ENCODE data around the gene TEX13C.
"Not testable (repeated sequence)": the region's sequence is repeated elsewhere in the genome, so short reads cannot be mapped to it uniquely, and the experiment has no call there.

The TEX13C gene

DNA sequence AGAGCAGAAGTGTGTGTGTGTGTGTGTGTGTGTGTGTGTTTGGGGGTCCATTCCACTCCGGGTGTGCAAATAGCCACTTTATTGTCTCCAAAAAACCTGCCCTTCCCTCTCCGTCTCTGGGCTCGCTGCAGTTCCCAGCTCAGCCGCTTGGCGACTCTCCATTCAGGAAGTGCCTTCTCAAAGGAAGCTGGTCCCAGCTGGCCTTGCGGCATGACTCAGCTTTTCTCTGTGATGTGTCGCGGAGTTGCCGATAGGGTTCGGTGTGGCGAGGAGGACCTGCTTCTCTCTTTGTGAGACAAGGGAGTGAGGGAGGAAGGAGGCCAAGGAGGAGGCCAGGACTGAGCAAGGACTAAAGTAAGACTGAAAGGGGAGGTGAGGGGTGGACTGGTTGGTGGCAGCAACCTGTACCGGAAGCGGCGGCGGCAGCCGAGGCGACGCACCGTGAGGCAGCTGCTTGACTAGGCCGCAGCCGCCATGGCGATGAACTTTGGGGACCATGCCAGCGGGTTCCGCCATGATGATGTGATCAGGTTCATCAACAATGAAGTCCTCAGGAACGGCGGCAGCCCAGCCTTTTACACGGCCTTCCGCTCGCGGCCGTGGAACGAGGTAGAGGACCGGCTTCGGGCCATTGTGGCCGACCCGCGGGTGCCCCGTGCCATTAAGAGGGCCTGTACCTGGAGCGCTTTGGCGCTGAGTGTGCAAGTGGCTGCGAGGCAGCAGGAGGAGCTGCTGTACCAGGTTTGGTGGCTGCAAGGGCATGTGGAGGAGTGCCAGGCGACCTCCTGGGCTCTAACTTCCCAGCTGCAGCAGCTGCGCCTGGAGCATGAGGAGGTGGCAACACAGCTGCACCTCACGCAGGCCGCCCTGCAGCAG, at the start of gene TEX13C:
TEX13C (plus strand) TSS at position 226 of the 876 bp plus-strand sequence; CDS start at position 475, 249 bp downstream.
- no peak for DNase-seq

GRCh38 chrX:125287282-125287681, 32.4 kb upstream of the TEX13C start:
- DNase-seq: no peak

DNA sequence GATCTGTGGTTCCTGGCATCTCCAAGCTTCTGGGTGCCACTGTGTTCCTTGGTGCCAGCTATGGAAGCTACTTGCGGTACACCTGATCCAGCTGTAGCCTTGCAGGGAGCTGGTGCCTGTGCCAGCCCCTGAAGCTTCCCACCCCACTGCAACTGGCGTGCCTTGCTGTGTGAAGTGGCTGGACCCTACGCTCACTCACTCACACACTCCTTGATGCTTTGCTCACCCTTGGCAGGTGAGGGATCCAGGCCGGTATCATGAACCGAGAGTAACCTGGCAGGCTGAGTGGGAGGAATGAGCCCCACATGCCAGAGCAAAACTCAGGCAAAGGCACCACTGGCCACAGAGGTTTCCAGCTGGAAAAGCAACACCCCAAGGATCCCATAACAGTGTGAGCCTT, 31.3 kb upstream of the TEX13C start:
- DNase-seq: no peak

DNA sequence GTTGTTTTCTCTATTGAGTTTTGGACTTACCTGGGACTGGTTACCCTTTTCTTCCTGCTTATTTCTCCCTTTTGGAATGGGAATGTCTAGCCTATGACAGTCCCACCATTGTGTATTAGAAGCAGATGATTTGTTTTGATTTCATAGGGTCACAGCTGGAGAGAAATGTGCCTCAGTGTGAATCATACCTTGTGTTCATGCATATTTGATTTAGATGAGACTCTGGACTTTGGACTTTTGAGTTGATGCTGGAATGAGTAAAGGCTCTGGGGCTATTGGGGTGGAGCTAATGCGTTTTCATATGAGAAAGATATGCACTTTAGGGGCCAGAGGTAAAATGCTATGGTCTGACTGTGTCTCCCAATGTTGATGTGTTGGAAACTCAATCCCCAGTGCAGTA, 30.5 kb upstream of the TEX13C start:
- no peak for DNase-seq

GRCh38 chrX:125289920-125290319, 29.8 kb upstream of the TEX13C start:
- DNase-seq: no peak

DNA sequence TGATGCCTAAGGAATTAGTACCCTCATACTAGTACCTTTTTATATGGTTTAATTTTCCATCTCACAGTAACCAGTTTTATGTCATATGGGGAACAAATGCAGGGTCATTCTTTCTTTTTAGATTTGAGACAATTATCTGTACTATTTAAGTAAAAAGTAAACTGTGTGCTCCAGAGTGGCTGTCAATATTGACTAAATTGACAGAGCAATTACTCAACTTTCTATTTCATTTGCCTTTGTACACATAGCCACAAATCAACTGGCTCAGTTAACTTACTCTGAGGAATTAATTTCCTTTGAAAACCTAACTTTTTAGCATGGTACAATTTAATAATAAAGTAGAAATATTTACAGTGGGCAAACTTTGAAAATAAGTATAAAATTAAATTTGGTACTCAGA, 28.5 kb upstream of the TEX13C start:
- DNase-seq: no peak

DNA sequence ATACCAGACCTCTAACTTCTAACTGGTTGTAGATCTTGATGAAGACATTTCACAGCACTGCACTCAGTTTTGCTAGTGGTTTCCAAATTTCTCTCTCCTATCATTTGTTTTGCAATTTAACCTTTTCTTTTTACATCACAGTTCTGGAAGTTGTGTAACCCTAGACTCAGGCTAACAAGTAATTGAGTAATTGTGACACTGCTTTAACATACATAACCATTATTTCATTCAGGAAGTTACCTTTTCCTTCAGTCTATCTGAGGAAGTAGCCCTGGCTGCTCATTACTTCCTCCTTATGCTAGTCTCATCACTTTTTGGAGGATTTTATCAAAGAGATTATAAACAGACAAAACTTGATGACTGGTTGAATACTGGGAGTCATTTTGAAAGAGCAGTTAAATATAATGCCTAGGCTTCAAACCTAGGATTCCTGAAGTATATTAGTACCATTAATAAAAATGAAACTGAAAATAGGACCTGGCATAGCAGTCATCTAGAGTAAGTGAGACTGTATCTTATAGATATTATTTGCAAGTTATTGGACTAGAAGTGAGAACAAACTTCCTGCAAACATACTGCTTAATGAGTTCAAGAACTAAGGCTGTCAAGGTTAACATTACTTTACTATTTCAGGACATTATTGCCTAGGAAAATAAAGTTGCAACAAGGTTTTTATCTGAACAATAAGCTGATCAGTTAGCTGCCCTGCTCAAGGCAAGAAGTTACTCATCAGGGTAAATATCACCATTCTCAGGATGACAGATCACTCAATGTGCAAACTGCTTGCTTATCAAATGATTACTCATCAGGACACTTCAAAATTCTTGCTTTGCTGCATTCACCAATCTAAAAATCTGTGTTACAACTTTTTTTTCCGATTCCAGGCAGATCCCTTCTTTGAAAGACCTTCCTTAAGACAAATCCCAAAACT, 25.6 kb upstream of the TEX13C start:
- no peak for DNase-seq

DNA sequence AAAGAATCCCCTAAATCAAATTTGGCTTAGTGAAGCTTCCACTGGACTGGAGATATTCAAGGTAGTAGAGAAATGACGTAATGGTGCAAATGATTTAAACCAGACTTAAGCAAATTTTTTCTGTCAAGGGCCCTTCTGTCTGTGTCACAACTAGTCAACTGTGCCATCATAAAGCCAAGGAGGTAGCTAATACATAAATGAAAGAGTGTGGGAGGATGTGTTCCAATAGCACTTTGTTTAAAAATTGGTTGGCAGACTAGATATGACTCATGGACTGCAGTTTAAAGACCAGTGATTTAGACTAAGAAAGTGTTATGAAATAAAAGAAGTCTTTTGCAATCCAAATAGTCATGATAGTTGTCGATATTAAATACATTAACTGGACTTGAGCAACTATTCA, 24.3 kb upstream of the TEX13C start:
- DNase-seq: no peak

DNA sequence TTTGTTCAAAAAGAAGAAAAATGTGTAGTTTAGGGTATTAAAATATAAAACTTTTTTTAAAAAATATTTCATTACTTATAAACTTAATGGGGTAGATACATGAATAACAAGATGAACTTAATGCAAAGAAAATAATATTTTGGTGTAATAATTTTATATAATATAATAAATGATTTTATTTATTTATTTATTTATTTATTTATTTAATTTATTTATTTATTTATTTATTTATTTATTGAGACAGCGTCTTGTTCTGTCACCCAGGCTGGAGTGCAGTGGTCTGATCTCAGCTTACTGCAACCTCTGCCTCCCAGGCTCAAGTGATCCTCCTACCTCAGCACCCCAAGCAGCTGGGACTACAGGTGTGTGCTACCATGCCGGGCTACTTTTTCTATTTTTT, 20.8 kb upstream of the TEX13C start:
- no peak for DNase-seq

- DNase-seq: no peak
Measured at GRCh38 chrX:125306335-125306866, 13.3 kb upstream of the TEX13C start.

GRCh38 chrX:125308653-125309052, 11.0 kb upstream of the TEX13C start:
- DNase-seq: no peak

- not testable (repeated sequence) for DNase-seq
Measured at GRCh38 chrX:125319166-125319565, 505 bp upstream of the TEX13C start.

- DNase-seq: no peak
Measured at GRCh38 chrX:125322431-125322830, 2.8 kb downstream of the TEX13C start.

- DNase-seq: no peak
Measured at GRCh38 chrX:125326599-125326998, 6.9 kb downstream of the TEX13C start.

- no peak for DNase-seq
Measured at GRCh38 chrX:125327891-125328290, 8.2 kb downstream of the TEX13C start.

DNA sequence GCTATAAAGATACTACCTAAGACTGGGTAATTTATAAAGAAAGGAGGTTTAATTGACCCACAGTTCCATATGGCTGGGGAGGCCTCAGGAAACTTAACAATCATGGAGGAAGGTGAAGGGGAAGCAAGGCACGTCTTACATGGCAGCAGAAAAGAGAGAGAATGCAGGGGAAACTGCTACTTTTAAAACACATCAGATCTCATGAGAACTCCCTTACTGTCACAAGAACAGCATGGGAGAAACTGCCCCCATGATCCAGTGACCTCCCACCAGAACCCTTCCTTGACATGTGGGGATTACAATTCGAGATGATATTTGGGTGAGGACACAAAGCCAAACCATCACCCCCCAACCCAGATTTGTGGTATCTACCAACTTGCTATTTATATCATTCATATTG, 13.9 kb downstream of the TEX13C start:
- no peak for DNase-seq

DNA sequence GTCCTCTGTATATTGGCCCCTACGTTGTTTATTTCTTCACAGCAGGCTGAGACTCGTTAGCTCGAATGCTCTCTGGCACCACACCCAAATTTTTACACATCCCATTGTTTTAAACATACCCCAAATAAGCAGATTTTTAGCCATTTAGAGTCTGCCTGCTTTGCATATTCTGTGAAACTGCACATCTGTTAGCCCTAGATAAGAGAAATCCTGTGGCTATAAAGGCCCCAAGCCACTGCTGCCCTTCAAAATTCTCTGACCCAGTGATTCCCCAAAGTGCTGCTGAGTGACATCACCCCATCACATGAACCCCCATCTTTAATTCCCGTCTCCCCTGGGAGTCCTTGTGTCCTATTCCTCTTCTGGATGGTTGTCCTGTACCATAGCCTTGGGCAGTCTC, 20.8 kb downstream of the TEX13C start:
- no peak for DNase-seq

DNA sequence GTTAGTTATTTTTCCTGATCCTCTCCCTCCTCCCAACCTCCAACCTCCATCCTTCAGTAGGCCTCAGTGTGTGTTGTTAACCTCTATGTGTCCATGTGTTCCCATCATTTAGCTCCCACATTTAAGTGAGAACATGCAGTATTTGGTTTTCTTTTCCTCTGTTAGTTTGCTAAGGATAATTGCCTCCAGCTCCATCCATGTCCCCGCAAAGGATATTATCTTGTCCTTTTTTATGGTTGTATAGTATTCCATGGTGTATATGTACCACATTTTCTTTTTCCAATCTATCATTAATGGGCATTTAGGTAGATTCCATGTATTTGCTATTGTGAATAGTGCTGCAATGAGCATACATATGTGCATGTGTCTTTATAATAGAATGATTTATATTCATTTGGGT, 54.5 kb downstream of the TEX13C start:
- no peak for DNase-seq
